WTC11 (cell line): ENCODE results near the gene FOXO1. TPM values are rescaled to one million over a fixed set of nuclear protein-coding genes. Genes with fewer than 3 reads are reported as not detected.
A peak's percentile ranks its signal among the peaks of the same experiment; 100 is the strongest.

Experiments used
- ATAC-seq: fragments of 200-7000 bp; cut with Tn5 transposase; 2 replicates; pipeline ENCODE4 v1.10.0; 2021; ENCODE audit warnings: mild to moderate bottlenecking, moderate library complexity
- CTCF ChIA-PET: fragments of 300-600 bp; sonication (Branson Sonifier 250); formaldehyde crosslinking; loops from one replicate; lab custom pipeline; 2021; ENCODE audit warnings: antibody characterized with exemption; lab: Charles Lee
- POLR2A ChIA-PET: fragments of 350-600 bp; sonication (Branson Sonifier 250); formaldehyde crosslinking; loops from one replicate; lab custom pipeline; 2021; ENCODE audit warnings: antibody characterized with exemption; lab: Charles Lee
- DNase-seq: peaks from one replicate; pipeline ENCODE4 v3.0.0; 2021; ENCODE audit warnings: low spot score
- H3K27ac Mint-ChIP-seq: 2 replicates; pipeline ENCODE4 v1.8.0; 2021; ENCODE audit warnings: mixed read lengths
- H3K27me3 Mint-ChIP-seq: 2 replicates; pipeline ENCODE4 v1.8.0; 2021; ENCODE audit warnings: low read depth, mild to moderate bottlenecking, moderate library complexity, mixed read lengths
- H3K36me3 Mint-ChIP-seq: 2 replicates; pipeline ENCODE4 v1.8.0; 2021; ENCODE audit warnings: mixed read lengths
- H3K4me1 Mint-ChIP-seq: 2 replicates; pipeline ENCODE4 v1.8.0; 2022; ENCODE audit warnings: mixed read lengths
- H3K4me3 Mint-ChIP-seq: 2 replicates; pipeline ENCODE4 v1.8.0; 2021; ENCODE audit warnings: mild to moderate bottlenecking, moderate library complexity, mixed read lengths
- H3K9me3 Mint-ChIP-seq: 2 replicates; pipeline ENCODE4 v1.8.0; 2021; ENCODE audit warnings: mixed read lengths
- ARID4B ChIP-seq: sonication (generic); formaldehyde crosslinking; IDR thresholded peaks from 2 replicates; pipeline ENCODE4 v1.8.0; 2023; ENCODE audit warnings: missing genetic modification reagents, mild to moderate bottlenecking, borderline replicate concordance
- ATF3 ChIP-seq: sonication (generic); formaldehyde crosslinking; conservative IDR thresholded peaks from 2 replicates; pipeline ENCODE4 v1.8.1; 2022; ENCODE audit warnings: mild to moderate bottlenecking, missing genetic modification reagents
- CBFB ChIP-seq: sonication (generic); formaldehyde crosslinking; IDR thresholded peaks from 2 replicates; pipeline ENCODE4 v1.8.1; 2022; ENCODE audit warnings: mild to moderate bottlenecking, low read depth, missing genetic modification reagents
- CREM ChIP-seq: sonication (generic); formaldehyde crosslinking; IDR thresholded peaks from 2 replicates; pipeline ENCODE4 v1.8.1; 2022; ENCODE audit warnings: mild to moderate bottlenecking, missing genetic modification reagents, moderate library complexity
- FOXJ3 ChIP-seq: sonication (generic); formaldehyde crosslinking; IDR thresholded peaks from 2 replicates; pipeline ENCODE4 v1.9.0; 2021; ENCODE audit warnings: missing genetic modification reagents, mild to moderate bottlenecking, borderline replicate concordance
- FOXK1 ChIP-seq: sonication (generic); formaldehyde crosslinking; IDR thresholded peaks from 2 replicates; pipeline ENCODE4 v1.8.0; 2022; ENCODE audit warnings: mild to moderate bottlenecking, moderate library complexity, missing genetic modification reagents
- MAX ChIP-seq: sonication (generic); formaldehyde crosslinking; IDR thresholded peaks from 2 replicates; pipeline ENCODE4 v1.8.0; 2022; ENCODE audit warnings: mild to moderate bottlenecking, missing genetic modification reagents
- PREB ChIP-seq: sonication (generic); formaldehyde crosslinking; IDR thresholded peaks from 2 replicates; pipeline ENCODE4 v1.8.1; 2022; ENCODE audit warnings: mild to moderate bottlenecking, missing genetic modification reagents, moderate library complexity, borderline replicate concordance
- PRRX2 ChIP-seq: fragments of 250-450 bp; sonication (Bioruptor Pico); IDR thresholded peaks from 2 replicates; pipeline ENCODE4 v1.8.0; 2021; ENCODE audit warnings: mild to moderate bottlenecking
- SMAD3 ChIP-seq: sonication (generic); formaldehyde crosslinking; IDR thresholded peaks from 2 replicates; pipeline ENCODE4 v1.8.0; 2022; ENCODE audit warnings: missing genetic modification reagents, mild to moderate bottlenecking, borderline replicate concordance
- TEAD1 ChIP-seq: sonication (generic); formaldehyde crosslinking; IDR thresholded peaks from 2 replicates; pipeline ENCODE4 v1.8.0; 2022; ENCODE audit warnings: mild to moderate bottlenecking, missing genetic modification reagents
- ZNF232 ChIP-seq: sonication (generic); formaldehyde crosslinking; IDR thresholded peaks from 2 replicates; pipeline ENCODE4 v1.8.0; 2022; ENCODE audit warnings: mild to moderate bottlenecking, missing genetic modification reagents
- ZNF263 ChIP-seq: sonication (generic); formaldehyde crosslinking; IDR thresholded peaks from 2 replicates; pipeline ENCODE4 v1.8.1; 2022; ENCODE audit warnings: low read depth, mild to moderate bottlenecking, moderate library complexity, missing genetic modification reagents
- ZNF317 ChIP-seq: sonication (generic); formaldehyde crosslinking; IDR thresholded peaks from 2 replicates; pipeline ENCODE4 v1.8.1; 2023; ENCODE audit warnings: low read depth, mild to moderate bottlenecking, moderate library complexity, missing genetic modification reagents, borderline replicate concordance
- ZNF396 ChIP-seq: fragments of 250-450 bp; sonication (Bioruptor Pico); IDR thresholded peaks from 2 replicates; pipeline ENCODE4 v1.8.0; 2021; ENCODE audit warnings: mild to moderate bottlenecking, moderate library complexity, borderline replicate concordance
- ZNF512 ChIP-seq: sonication (generic); formaldehyde crosslinking; IDR thresholded peaks from 2 replicates; pipeline ENCODE4 v1.8.1; 2022; ENCODE audit warnings: missing genetic modification reagents, borderline replicate concordance
- ZNF671 ChIP-seq: fragments of 250-450 bp; sonication (Bioruptor Pico); IDR thresholded peaks from 2 replicates; pipeline ENCODE4 v1.8.0; 2021; ENCODE audit warnings: mild to moderate bottlenecking
- total RNA-seq: library from RNA; stranded (reverse); gene quantifications from 3 replicates; pipeline ENCODE4 v1.2.3, GENCODE V29; 2021

Gene FOXO1
- total RNA-seq, 1 experiment from 2014 or later, result 37.9 TPM

- TF ChIP-seq ARID4B (CRISPR knock-in tag) (no peak), FOXK1 (CRISPR knock-in tag) (no peak), CREM (no peak), ZNF512 (CRISPR knock-in tag) (no peak), MAX (CRISPR knock-in tag) (no peak), PREB (no peak), ZNF317 (CRISPR knock-in tag) (no peak), ZNF263 (CRISPR knock-in tag) (no peak), ZNF232 (CRISPR knock-in tag) (no peak)
- TF ChIP-seq, all 79 proteins: peak for 0
Observed at GRCh38 chr13:40639221-40639681, 27.2 kb downstream of the FOXO1 start (continued).

- Mint-ChIP-seq H3K27ac (0 out of 2 replicates have a peak overlapping the region, but pooled peaks have one; percentile 20), H3K9me3 (no peaks in the 10 kb centered on the region)
Observed at GRCh38 chr13:40637643-40638042, 28.8 kb downstream of the FOXO1 start.

GRCh38 chr13:40635315-40635995 lies 31.0 kb downstream of the FOXO1 start:
- Mint-ChIP-seq H3K4me3 (no peak overlapping the region), H3K36me3 (peaks cover 4% of the 10 kb centered on the region; the same call in 1 of the 2 replicates), H3K9me3 (no peaks in the 10 kb centered on the region), H3K4me1 (peaks cover 73% of the 10 kb centered on the region), H3K27me3 (no peaks in the 10 kb centered on the region), H3K27ac (peak overlapping the region; percentile 73)
- ChIA-PET POLR2A (no interaction called here), CTCF (interaction anchor here (0.7 to 1.2 kb wide), 3 partner anchors 9 to 145 kb away, joined by 3 read pairs; no protein-coding TSS in a partner anchor)
- no peak for DNase-seq
- ATAC-seq, result peak; percentile 78
- no peak for TF ChIP-seq ZNF671 (CRISPR knock-in tag)
- TF ChIP-seq ATF3 (CRISPR knock-in tag), result no peak
- no peak for TF ChIP-seq ZNF396 (CRISPR knock-in tag)
- no peak for TF ChIP-seq PRRX2 (CRISPR knock-in tag)
- no peak for TF ChIP-seq TEAD1
- TF ChIP-seq ARID4B (CRISPR knock-in tag), result no peak
- no peak for TF ChIP-seq SMAD3 (CRISPR knock-in tag)

More at GRCh38 chr13:40637643-40638042, 28.8 kb downstream of the FOXO1 start:
- ATAC-seq (no peak), DNase-seq (no peak)
- Mint-ChIP-seq H3K27me3 (no peaks in the 10 kb centered on the region), H3K4me3 (no peak overlapping the region), H3K4me1 (peaks cover 73% of the 10 kb centered on the region), H3K36me3 (no peaks in the 10 kb centered on the region; the same call in 1 of the 2 replicates)
- ChIA-PET CTCF (interaction anchor here (1.1 to 2.6 kb wide), 2 partner anchors 31 to 77 kb away, joined by 7 to 9 read pairs; no protein-coding TSS in a partner anchor), POLR2A (no interaction called here)
- TF ChIP-seq CBFB (CRISPR knock-in tag) (no peak), FOXJ3 (CRISPR knock-in tag) (no peak)
